Upper lobe of right lung (tissue), 1 donor: ENCODE data around the gene RAB4B. TPM values are rescaled to one million over a fixed set of nuclear protein-coding genes. Genes with fewer than 3 reads are reported as not detected.
A peak's percentile ranks its signal among the peaks of the same experiment; 100 is the strongest.

Source experiments
- ATAC-seq: fragments of 200-7000 bp; cut with Tn5 transposase; one replicate; pipeline ENCODE4 v1.9.1; 2020; ENCODE audit warnings: mild to moderate bottlenecking, moderate library complexity
- DNase-seq: peaks from one replicate; pipeline ENCODE4 v3.0.0-alpha.2; 2020
- H3K27ac ChIP-seq: fragments of 200-600 bp; one replicate; pipeline ENCODE4 v1.8.0; 2022
- H3K27me3 ChIP-seq: fragments of 200-600 bp; one replicate; pipeline ENCODE4 v1.8.0; 2022; ENCODE audit warnings: mild to moderate bottlenecking
- H3K36me3 ChIP-seq: fragments of 200-600 bp; one replicate; pipeline ENCODE4 v1.8.0; 2022
- H3K4me1 ChIP-seq: fragments of 200-600 bp; one replicate; pipeline ENCODE4 v1.8.0; 2022
- H3K4me3 ChIP-seq: fragments of 200-600 bp; one replicate; pipeline ENCODE4 v1.8.0; 2022; ENCODE audit warnings: mild to moderate bottlenecking
- H3K9me3 ChIP-seq: fragments of 200-600 bp; one replicate; pipeline ENCODE4 v1.8.0; 2022
- CTCF ChIP-seq: fragments of 200-600 bp; IDR thresholded peaks from one replicate; pipeline ENCODE4 v1.8.0; 2022; ENCODE audit warnings: antibody characterized with exemption
- intact Hi-C: fragments of 100-400 bp; cut with DNase I; formaldehyde crosslinking; loops from one replicate; pipeline ENCODE4 v1.11.0; 2022
- total RNA-seq: library from RNA; stranded (reverse); fragmentation: NEBNext Ultra II Directional; extraction: Animal tissue kit (Norgen Biotek cat#: 25700); gene quantifications from one replicate; pipeline ENCODE4 v1.2.1, GENCODE V29; 2021
- donor health status: DM: no; HTN: yes; CAD: no; lungs with severe emphysema.

Gene RAB4B
- total RNA-seq, 1 donor from 2014 or later, result 45.4 TPM

- no peak for DNase-seq
- peaks cover 41% of the 10 kb centered on the region for H3K4me1 ChIP-seq
- ATAC-seq, result no peak
- intact Hi-C loops, result no loop called here
- TF ChIP-seq CTCF, result no peak
- H3K36me3 ChIP-seq, result no peaks in the 10 kb centered on the region
- no peaks in the 10 kb centered on the region for H3K9me3 ChIP-seq
- no peak overlapping the region for H3K4me3 ChIP-seq
- no peak overlapping the region for H3K27ac ChIP-seq
- no peaks in the 10 kb centered on the region for H3K27me3 ChIP-seq
Observed at GRCh38 chr19:40747536-40747935, 30.5 kb upstream of the RAB4B start.

GRCh38 chr19:40750058-40750873, 27.8 kb upstream of the RAB4B start, which contains the start of gene ACTMAP:
TSS of gene ACTMAP (minus strand) at chr19:40750477. CDS start at chr19:40749803, 674 bp downstream.
- Histone ChIP-seq H3K9me3 (no peaks in the 10 kb centered on the region), H3K36me3 (peaks cover 2% of the 10 kb centered on the region), H3K27me3 (no peaks in the 10 kb centered on the region), H3K4me1 (peaks cover 58% of the 10 kb centered on the region), H3K27ac (peak within 1 kb of the TSS; percentile 92), H3K4me3 (peak within 1 kb of the TSS; percentile 63)
- peak; percentile 99 for DNase-seq
- TF ChIP-seq CTCF, result no peak
- peak; percentile 94 for ATAC-seq
- intact Hi-C loops, result no loop called here

- intact Hi-C loops, result no loop called here
- Histone ChIP-seq H3K4me1 (peaks cover 58% of the 10 kb centered on the region), H3K4me3 (peak within 1 kb of the TSS; percentile 63), H3K27me3 (no peaks in the 10 kb centered on the region), H3K36me3 (peaks cover 9% of the 10 kb centered on the region), H3K27ac (peak within 1 kb of the TSS; percentile 92), H3K9me3 (no peaks in the 10 kb centered on the region)
- peak; percentile 83 for ATAC-seq
- peak; percentile 98 for DNase-seq
- no peak for TF ChIP-seq CTCF
Observed at GRCh38 chr19:40750874-40751537, 27.0 kb upstream of the RAB4B start, which contains the start of gene SNRPA. TSS of gene SNRPA (plus strand) at chr19:40751203. CDS start at chr19:40751409, 206 bp downstream.

GRCh38 chr19:40752257-40752781, 25.7 kb upstream of the RAB4B start:
- ATAC-seq, result no peak
- peaks cover 65% of the 10 kb centered on the region for H3K4me1 ChIP-seq

More at GRCh38 chr19:40752257-40752781, 25.7 kb upstream of the RAB4B start:
- H3K4me3 ChIP-seq, result peak overlapping the region; percentile 63
- H3K9me3 ChIP-seq, result no peaks in the 10 kb centered on the region
- peaks cover 21% of the 10 kb centered on the region for H3K36me3 ChIP-seq
- H3K27me3 ChIP-seq, result no peaks in the 10 kb centered on the region
- DNase-seq, result no peak
- intact Hi-C loops, result no loop called here
- peak overlapping the region; percentile 92 for H3K27ac ChIP-seq
- no peak for TF ChIP-seq CTCF
